ENCODE results near the gene TENM3.

GRCh38 chr4:182280436-182281111 lies 37.4 kb downstream of the TENM3 start:
- TF ChIP-seq, protein P1, sequence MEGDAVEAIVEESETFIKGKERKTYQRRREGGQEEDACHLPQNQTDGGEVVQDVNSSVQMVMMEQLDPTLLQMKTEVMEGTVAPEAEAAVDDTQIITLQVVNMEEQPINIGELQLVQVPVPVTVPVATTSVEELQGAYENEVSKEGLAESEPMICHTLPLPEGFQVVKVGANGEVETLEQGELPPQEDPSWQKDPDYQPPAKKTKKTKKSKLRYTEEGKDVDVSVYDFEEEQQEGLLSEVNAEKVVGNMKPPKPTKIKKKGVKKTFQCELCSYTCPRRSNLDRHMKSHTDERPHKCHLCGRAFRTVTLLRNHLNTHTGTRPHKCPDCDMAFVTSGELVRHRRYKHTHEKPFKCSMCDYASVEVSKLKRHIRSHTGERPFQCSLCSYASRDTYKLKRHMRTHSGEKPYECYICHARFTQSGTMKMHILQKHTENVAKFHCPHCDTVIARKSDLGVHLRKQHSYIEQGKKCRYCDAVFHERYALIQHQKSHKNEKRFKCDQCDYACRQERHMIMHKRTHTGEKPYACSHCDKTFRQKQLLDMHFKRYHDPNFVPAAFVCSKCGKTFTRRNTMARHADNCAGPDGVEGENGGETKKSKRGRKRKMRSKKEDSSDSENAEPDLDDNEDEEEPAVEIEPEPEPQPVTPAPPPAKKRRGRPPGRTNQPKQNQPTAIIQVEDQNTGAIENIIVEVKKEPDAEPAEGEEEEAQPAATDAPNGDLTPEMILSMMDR (IDR thresholded peaks at IDR 0.05): no peak
- no peak for TF ChIP-seq ZFX (IDR thresholded peaks at IDR 0.05; ENCODE audit: borderline replicate concordance)
